Activated CD4-positive, alpha-beta T cell treated with anti-CD3 and anti-CD28 coated beads, Interleukin-2, amount 10 ng/mL, durations not matched to agents 24 days and 14 days (primary cell): Measurements from ENCODE around the gene GPR4. TPM values are rescaled to one million over a fixed set of nuclear protein-coding genes. Genes with fewer than 3 reads are reported as not detected.
A peak's percentile ranks its signal among the peaks of the same experiment; 100 is the strongest.

ENCODE experiments used
- DNase-seq: peaks from one replicate; pipeline ENCODE4 v3.0.0; 2022
- H3K27ac Mint-ChIP-seq: one replicate; pipeline ENCODE4 v1.8.0; 2022; ENCODE audit warnings: mild to moderate bottlenecking, mixed read lengths
- H3K27me3 Mint-ChIP-seq: one replicate; pipeline ENCODE4 v1.8.0; 2022; ENCODE audit warnings: mixed read lengths
- H3K36me3 Mint-ChIP-seq: one replicate; pipeline ENCODE4 v1.8.0; 2022; ENCODE audit warnings: low read depth, mild to moderate bottlenecking, mixed read lengths
- H3K4me1 Mint-ChIP-seq: one replicate; pipeline ENCODE4 v1.8.0; 2021; ENCODE audit warnings: mixed read lengths
- H3K4me3 Mint-ChIP-seq: one replicate; pipeline ENCODE4 v1.8.0; 2022; ENCODE audit warnings: mild to moderate bottlenecking, moderate library complexity, mixed read lengths
- H3K9me3 Mint-ChIP-seq: one replicate; pipeline ENCODE4 v1.8.0; 2021; ENCODE audit warnings: mixed read lengths
- intact Hi-C: fragments of 100-400 bp; cut with micrococcal nuclease; formaldehyde crosslinking; loops from one replicate; pipeline ENCODE4 v1.15.1; 2023
- total RNA-seq: library from RNA; stranded (reverse); gene quantifications from 2 replicates; pipeline ENCODE4 v1.2.3, GENCODE V29; 2022

Gene GPR4
- total RNA-seq, 1 donor from 2014 or later: not detected

- no peaks in the 10 kb centered on the region for H3K9me3 Mint-ChIP-seq
- H3K4me3 Mint-ChIP-seq: peak overlapping the region; percentile 17
- no peaks in the 10 kb centered on the region for H3K36me3 Mint-ChIP-seq
- H3K4me1 Mint-ChIP-seq: peaks cover 9% of the 10 kb centered on the region
- intact Hi-C loops: no loop called here
- H3K27ac Mint-ChIP-seq: no peak overlapping the region
- peak; percentile 81 for DNase-seq
- H3K27me3 Mint-ChIP-seq: peaks cover 22% of the 10 kb centered on the region
Observed at GRCh38 chr19:45591004-45591637, 10.9 kb downstream of the GPR4 start.

GRCh38 chr19:45590300-45591003 lies 11.6 kb downstream of the GPR4 start:
- Mint-ChIP-seq H3K9me3 (no peaks in the 10 kb centered on the region), H3K4me3 (no peak overlapping the region), H3K27ac (no peak overlapping the region), H3K36me3 (no peaks in the 10 kb centered on the region), H3K4me1 (peaks cover 9% of the 10 kb centered on the region), H3K27me3 (peaks cover 16% of the 10 kb centered on the region)
- no peak for DNase-seq
- intact Hi-C loops: no loop called here

- Mint-ChIP-seq H3K9me3 (no peaks in the 10 kb centered on the region), H3K4me1 (peaks cover 12% of the 10 kb centered on the region), H3K4me3 (no peak overlapping the region), H3K36me3 (peaks cover under 1% of the 10 kb centered on the region), H3K27me3 (peaks cover 16% of the 10 kb centered on the region), H3K27ac (no peak overlapping the region)
- DNase-seq: no peak
- intact Hi-C loops: no loop called here
Observed at GRCh38 chr19:45589768-45590167, 12.2 kb downstream of the GPR4 start.

- Mint-ChIP-seq H3K27me3 (peaks cover 14% of the 10 kb centered on the region), H3K4me3 (no peak overlapping the region), H3K27ac (no peak overlapping the region), H3K4me1 (peaks cover 18% of the 10 kb centered on the region), H3K36me3 (peaks cover 7% of the 10 kb centered on the region), H3K9me3 (no peaks in the 10 kb centered on the region)
- no peak for DNase-seq
- intact Hi-C loops: no loop called here
Observed at GRCh38 chr19:45587873-45588272, 14.1 kb downstream of the GPR4 start.

GRCh38 chr19:45585158-45585577 lies 16.8 kb downstream of the GPR4 start:
- peak overlapping the region; percentile 98 for H3K4me3 Mint-ChIP-seq
- no peaks in the 10 kb centered on the region for H3K9me3 Mint-ChIP-seq
- peaks cover 7% of the 10 kb centered on the region for H3K27me3 Mint-ChIP-seq
- peak overlapping the region; percentile 99 for H3K27ac Mint-ChIP-seq
- peaks cover 17% of the 10 kb centered on the region for H3K36me3 Mint-ChIP-seq
- peaks cover 13% of the 10 kb centered on the region for H3K4me1 Mint-ChIP-seq
- no peak for DNase-seq
- intact Hi-C loops: loop anchor here (2.0 kb wide), 1 partner anchor 406 kb away; the partner anchor contains the start of genes BLOC1S3 and TRAPPC6A

- Mint-ChIP-seq H3K27ac (peak within 1 kb of the TSS; percentile 99), H3K4me3 (peak within 1 kb of the TSS; percentile 98), H3K27me3 (peaks cover 1% of the 10 kb centered on the region), H3K4me1 (peaks cover 13% of the 10 kb centered on the region), H3K36me3 (peaks cover 17% of the 10 kb centered on the region), H3K9me3 (no peaks in the 10 kb centered on the region)
- intact Hi-C loops: loop anchor here (1.0 to 2.0 kb wide), 7 partner anchors 30 to 406 kb away; partner anchors contain the start of genes BLOC1S3, QPCTL, TRAPPC6A and VASP
- peak; percentile 100 for DNase-seq
Observed at GRCh38 chr19:45584332-45585157, 17.5 kb downstream of the GPR4 start, which contains the start of gene OPA3. TSS of gene OPA3 (minus strand) at chr19:45584802. CDS start at chr19:45584764, 38 bp downstream.

- Mint-ChIP-seq H3K36me3 (peaks cover 17% of the 10 kb centered on the region), H3K27ac (no peak overlapping the region)
Observed at GRCh38 chr19:45581576-45581975, 20.4 kb downstream of the GPR4 start.

GRCh38 chr19:45578861-45579260 lies 23.2 kb downstream of the GPR4 start:
- Mint-ChIP-seq H3K36me3 (peaks cover 11% of the 10 kb centered on the region), H3K27me3 (no peaks in the 10 kb centered on the region), H3K4me3 (no peak overlapping the region), H3K27ac (no peak overlapping the region), H3K9me3 (no peaks in the 10 kb centered on the region), H3K4me1 (peaks cover 9% of the 10 kb centered on the region)
- no peak for DNase-seq
- intact Hi-C loops: no loop called here

More at GRCh38 chr19:45581576-45581975, 20.4 kb downstream of the GPR4 start:
- Mint-ChIP-seq H3K9me3 (no peaks in the 10 kb centered on the region), H3K4me3 (no peak overlapping the region), H3K27me3 (no peaks in the 10 kb centered on the region), H3K4me1 (peaks cover 16% of the 10 kb centered on the region)
- no peak for DNase-seq
- intact Hi-C loops: no loop called here

- Mint-ChIP-seq H3K27me3 (no peaks in the 10 kb centered on the region), H3K27ac (no peak overlapping the region), H3K4me3 (no peak overlapping the region), H3K9me3 (no peaks in the 10 kb centered on the region), H3K36me3 (peaks cover 6% of the 10 kb centered on the region), H3K4me1 (peaks cover 4% of the 10 kb centered on the region)
- intact Hi-C loops: no loop called here
- DNase-seq: no peak
Observed at GRCh38 chr19:45577111-45577905, 24.7 kb downstream of the GPR4 start.

GRCh38 chr19:45576682-45577081 lies 25.3 kb downstream of the GPR4 start:
- no peak overlapping the region for H3K4me3 Mint-ChIP-seq
- H3K9me3 Mint-ChIP-seq: no peaks in the 10 kb centered on the region
- H3K27ac Mint-ChIP-seq: no peak overlapping the region
- intact Hi-C loops: no loop called here
- H3K4me1 Mint-ChIP-seq: peaks cover 4% of the 10 kb centered on the region
- peaks cover 4% of the 10 kb centered on the region for H3K36me3 Mint-ChIP-seq
- DNase-seq: no peak
- no peaks in the 10 kb centered on the region for H3K27me3 Mint-ChIP-seq

- H3K27me3 Mint-ChIP-seq: no peaks in the 10 kb centered on the region
- H3K27ac Mint-ChIP-seq: no peak overlapping the region
- peaks cover 4% of the 10 kb centered on the region for H3K4me1 Mint-ChIP-seq
- no peak overlapping the region for H3K4me3 Mint-ChIP-seq
- H3K9me3 Mint-ChIP-seq: no peaks in the 10 kb centered on the region
- DNase-seq: no peak
- intact Hi-C loops: no loop called here
- peaks cover 1% of the 10 kb centered on the region for H3K36me3 Mint-ChIP-seq
Observed at GRCh38 chr19:45575216-45575615, 26.8 kb downstream of the GPR4 start.

- no peak for DNase-seq
- no peaks in the 10 kb centered on the region for H3K27me3 Mint-ChIP-seq
- peaks cover 1% of the 10 kb centered on the region for H3K36me3 Mint-ChIP-seq
- no peak overlapping the region for H3K4me3 Mint-ChIP-seq
- no peak overlapping the region for H3K27ac Mint-ChIP-seq
- no peaks in the 10 kb centered on the region for H3K9me3 Mint-ChIP-seq
- H3K4me1 Mint-ChIP-seq: peaks cover 10% of the 10 kb centered on the region
- intact Hi-C loops: no loop called here
Observed at GRCh38 chr19:45574526-45574925, 27.5 kb downstream of the GPR4 start.
